NCI-H128 (cell line): ENCODE results near the gene GRIK3.
"Not testable (repeated sequence)": the region's sequence is repeated elsewhere in the genome, so short reads cannot be mapped to it uniquely, and the experiment has no call there.

Experiments used
- DNase-seq: peaks from one replicate; lab custom pipeline; 2025; ENCODE audit not compliant: unreplicated experiment; lab: John Stamatoyannopoulos, UW

GRIK3 gene

DNA sequence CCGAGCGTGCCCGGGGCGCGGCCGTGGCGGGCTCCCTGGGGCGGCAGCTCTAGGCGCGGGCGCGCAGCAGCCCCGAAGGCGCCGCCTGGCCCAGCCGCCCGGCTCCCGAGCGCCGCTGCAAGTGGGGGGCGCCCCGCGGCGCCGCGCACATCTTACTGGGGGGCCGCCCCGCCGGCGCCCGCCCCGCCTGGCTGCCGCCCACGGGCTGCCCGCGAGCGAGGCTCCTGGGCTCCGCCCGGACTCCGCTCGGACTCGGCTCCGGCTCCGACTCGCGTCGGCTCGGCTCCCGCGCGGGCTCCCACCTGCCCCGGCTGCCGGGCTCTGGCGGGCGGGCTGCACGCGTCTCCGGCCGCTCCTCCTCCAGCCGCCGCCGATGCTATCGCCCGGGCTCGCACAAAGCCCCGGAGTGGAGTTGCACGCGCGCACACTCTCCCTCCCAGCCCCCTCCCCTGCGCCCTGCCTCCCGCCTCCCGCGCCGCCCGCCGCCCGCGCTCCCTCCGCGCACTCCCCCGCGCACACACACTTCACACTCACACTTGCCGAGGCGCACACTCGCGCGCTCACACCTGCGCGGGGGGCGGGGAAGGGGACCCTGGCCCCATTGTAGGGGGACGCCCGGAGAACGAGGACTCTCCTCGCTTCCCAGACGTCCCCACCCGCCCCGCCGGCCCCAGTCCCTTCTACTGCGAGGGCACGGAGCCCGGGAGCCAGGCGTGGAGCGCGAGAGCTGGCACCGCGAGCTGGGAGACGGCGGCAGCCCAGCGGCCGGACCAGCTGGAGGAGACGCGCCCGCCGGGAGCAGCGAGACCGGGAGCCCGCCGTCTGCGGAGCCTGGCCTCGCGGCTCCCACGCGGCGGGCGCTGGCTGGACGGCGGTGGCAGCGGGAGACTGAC, at the start of gene GRIK3:
Gene GRIK3 (minus strand): TSS at position 395 of the 893 bp plus-strand sequence. CDS start 407 bp downstream, outside the sequence.
- DNase-seq: no peak

DNA sequence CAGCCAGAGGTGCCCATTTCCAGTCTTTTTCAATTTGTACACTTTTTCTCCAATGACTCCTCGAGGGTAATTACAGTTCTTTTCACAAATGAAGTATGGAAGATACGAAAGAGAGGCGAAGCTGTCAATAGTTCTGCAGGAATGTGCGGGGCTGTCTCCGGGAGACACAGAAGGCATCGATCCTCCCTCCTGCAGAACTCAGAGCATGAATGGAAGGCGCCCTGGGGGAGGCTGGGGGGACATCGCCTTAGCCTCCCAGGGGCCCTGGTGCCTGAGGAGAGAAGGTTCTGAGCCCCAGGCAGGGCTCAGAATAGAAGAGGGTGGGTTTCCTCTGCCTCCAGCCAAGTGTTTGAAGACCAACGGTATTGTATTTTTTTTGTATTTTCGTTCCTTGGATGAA, 49.7 kb upstream of the GRIK3 start:
- DNase-seq: no peak

DNA sequence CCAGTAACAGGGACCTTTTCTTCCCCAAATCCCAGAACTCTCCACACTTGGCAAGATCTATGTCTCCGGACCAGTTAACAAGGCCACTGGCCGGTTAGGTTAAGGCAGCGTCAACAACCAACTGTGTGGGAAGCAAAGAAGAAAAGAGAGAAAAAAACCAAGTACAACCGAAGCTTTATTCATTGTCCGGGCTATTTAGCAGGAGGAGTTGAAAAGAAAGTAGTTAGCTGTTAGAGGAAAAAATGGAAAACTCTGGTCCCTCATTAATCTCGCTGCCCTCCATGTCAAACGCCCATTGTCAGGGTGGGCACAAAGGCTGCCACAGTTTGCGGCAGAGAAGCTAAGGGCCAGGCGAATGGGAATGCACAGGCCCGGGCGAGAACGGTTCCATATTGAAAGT, 49.3 kb upstream of the GRIK3 start:
- DNase-seq: no peak

DNA sequence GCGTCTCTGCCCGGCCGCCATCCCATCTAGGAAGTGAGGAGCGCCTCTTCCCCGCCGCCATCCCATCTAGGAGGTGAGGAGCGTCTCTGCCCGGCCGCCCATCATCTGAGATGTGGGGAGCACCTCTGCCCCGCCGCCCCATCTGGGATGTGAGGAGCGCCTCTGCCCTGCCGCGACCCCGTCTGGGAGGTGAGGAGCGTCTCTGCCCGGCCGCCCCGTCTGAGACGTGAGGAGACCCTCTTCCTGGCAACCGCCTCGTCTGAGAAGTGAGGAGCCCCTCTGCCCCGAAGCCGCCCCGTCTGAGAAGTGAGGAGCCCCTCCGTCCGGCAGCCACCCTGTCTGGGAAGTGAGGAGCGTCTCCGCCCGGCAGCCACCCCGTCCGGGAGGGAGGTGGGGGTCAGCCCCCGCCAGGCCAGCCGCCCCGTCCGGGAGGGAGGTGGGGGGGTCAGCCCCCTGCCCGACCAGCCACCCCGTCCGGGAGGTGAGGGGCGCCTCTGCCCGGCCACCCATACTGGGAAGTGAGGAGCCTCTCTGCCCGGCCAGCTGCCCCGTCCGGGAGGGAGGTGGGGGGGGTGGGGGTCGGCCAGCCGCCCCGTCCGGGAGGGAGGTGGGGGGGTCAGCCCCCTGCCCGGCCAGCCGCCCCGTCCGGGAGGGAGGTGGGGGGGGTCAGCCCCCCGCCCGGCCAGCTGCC, 46.1 kb upstream of the GRIK3 start:
- DNase-seq: not testable (repeated sequence)

DNA sequence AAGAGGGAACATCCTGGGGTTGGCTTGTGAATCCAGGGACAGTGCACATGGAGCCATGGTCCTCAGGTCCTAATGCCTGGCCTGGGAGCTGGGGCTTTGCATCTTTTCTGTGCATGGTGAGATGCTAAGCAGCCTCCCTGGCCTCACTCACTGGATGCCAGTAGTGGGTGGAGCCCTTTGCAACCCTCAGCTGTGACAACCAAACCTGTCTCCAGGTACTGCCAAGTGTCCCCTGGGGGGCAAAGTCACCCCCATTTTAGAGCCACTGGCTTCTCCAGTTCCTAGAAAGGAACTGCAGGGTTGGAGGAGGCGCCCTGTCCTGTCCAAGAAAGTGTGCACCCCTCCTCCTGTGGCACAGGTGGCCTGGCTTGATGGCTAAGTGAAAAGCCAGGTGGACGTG, 44.6 kb upstream of the GRIK3 start:
- no peak for DNase-seq

DNA sequence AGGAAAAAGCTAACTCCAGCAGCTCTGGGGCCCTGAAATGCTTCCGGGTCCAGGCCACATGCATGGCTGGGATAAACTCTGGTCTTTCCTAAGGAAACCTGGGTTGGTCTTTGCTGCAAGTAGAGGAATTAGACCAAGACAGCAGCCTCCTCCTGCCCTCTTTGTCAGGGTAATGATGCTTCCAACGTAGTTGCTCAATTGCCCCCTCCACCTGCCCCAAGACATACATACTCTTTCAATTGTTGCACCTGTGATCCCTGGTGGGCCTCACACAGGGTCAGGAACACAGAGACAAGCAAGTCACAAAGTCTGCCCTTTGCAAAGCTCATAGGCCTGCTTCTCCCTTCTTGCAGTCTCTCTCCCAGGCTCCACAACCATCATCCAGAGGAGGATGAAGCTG, 41.9 kb upstream of the GRIK3 start:
- no peak for DNase-seq

DNA sequence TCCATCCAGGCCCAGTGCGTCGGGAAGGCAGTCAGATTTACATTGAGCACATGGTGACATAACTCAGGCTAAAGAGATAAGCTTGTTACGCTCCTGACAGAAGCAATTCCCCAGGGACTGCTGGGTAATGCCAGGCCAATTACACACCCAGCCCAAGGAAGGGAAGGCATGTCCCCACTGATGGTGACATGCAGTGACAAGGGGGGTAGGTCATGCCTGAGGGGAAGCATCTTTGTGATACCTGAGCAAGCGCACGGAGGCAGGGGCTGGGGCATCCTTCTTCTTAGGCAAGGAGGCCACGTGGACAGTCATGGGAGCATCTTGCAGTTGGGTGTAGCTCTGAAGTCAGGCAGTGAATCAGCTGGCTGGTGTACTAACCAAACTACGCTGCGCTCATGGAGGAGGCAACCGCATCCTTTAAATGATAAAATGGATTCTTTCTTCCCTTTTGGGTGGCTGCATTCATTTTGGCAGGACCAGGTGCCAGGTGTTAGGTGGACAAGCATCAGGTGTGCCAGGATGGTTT, 39.6 kb upstream of the GRIK3 start:
- no peak for DNase-seq

DNA sequence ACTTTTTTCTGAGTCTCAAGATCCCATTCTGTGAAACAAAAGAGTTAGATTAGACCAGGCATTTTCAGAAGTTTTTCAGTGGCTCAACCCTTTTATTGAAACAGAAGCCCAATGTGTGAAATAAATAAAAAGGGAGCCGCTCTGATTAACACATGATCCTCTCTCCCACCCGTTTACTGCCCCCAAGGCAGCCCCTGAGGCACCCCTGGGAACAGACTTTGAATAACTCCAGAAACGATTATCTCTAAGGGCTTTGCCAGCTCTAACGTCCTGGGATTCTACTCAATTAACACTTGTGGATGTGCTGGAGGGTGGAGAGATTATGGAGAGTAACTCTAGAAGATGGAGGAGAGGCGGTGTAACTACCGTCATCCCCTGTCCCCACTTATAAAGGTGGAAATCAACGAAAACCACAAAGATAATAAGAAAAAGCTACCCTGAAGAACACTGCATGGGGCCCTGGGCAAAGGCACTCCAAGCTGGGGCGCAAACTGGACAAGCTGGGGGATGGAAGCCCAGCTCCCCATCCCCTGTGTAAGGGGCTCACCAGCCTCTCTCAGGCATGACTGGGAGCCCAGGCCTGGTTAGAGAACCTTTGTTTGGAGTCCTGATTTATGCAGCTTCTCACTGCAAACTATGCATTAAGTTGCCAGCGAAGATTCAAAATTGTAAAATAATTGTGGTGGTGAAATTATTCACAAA, 39.0 kb upstream of the GRIK3 start:
- DNase-seq: no peak

DNA sequence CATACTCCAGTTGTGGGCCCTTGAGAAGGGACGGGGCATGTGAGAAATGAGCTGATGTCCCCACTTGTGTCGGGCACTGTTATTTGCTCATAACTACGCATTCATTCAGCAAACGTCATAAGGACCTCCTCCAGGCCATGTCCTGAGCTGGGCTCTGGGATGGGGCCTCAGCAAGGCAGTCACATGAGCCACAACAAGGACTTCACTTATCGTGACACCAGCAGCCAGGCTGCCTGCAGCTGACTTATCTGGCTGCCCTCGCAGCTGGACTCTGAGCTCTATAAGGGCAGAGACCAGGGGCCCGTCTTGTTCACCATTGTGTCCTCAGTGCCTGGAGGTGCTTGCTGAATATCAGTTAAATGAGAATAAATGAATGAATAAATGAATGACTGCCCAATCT, 37.5 kb upstream of the GRIK3 start:
- DNase-seq: no peak

DNA sequence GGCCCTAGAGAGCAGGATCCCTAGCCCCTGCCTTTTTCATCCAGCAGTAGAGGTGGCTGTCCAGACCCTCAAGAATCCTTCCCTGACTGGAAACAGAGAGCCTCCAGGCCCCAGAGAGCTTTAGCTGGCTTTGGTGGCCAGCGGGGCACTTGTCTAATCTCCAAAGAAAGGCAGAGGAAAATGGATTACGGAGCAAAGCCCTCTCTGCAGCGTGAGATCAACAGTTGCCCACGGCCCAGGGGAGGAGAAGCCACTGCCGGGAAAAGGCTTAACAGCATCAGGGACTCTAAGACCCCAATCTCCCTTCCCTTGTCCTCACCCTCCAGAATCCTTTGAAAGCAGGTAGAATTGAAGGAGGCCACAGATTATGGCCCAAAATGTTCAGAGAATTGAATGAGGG, 35.8 kb upstream of the GRIK3 start:
- DNase-seq: no peak

DNA sequence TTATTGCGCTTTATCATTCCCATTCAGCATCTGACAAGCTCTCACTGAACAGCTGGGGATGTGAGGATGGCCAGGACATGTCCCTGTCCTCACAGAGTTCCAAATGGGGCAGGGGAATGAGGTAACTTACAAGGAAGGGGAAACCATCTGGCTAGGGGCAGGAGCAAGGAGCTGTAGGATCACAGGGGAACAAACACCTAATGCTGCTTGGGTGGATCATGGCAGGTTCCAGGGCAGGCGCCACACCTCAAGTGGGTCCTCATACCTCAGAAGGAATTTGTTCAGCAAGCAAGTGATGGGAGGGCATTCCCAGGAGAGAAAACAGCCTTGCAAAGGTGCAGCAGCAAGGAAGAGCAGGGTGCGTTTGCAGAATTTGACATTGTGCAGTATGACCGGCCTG, 35.1 kb upstream of the GRIK3 start:
- no peak for DNase-seq

DNA sequence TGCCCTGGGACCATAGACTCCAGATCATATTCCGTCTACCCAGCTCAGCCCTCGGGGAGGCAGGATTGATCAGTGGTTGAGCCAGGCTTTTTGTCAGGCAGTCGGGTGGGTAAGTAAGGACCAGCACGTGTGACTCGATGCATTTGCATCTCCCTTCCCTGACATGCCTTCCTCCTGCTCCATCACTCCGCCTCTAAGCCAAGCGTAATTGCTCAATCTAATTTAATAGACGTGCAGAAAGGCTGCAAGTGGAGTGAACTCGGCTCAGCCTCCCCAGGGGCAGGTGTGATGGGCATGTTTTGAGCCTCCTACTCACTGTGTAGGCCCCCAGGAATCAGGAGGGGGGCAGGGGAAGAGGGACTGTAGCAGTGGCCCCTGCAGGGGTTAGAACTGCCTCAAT, 34.6 kb upstream of the GRIK3 start:
- no peak for DNase-seq

DNA sequence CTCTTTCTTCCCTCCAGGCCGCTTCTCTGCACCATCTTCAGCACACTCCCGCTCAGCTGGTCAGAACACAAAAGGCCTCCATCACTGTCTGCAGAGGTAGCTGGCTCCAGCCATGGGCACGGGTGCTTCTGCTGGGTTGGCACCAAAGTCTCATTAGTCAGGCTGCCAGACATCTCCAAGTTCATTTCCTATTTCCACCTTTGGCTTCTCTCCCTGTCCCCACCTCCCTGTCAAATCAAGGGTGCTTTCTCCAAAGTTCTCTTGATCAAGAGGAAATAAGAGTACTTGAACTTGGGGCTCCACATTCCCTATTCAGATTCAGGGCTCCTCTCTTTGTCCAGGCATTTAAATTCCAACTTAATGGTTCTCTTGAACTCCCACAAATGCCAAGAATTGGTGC, 33.9 kb upstream of the GRIK3 start:
- DNase-seq: no peak

DNA sequence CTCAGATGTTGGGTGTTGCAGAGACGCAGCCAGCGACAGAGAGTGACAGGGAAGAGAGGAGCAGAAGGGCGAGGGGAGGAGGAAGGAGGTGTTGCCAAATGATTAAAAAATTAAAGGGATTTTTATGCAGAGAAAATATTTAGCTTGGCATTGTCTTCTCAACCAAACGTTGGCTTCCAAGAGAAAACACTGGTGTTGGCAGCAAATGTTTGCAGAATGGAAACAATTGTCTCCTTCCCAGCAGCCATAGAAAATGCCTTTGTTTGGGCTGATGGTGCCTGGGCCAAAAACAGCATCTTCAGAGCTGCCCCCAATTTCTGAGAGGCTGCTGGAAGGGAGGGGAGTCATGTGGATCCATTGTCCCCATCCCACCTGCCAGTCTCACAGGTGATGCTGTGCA, 29.7 kb upstream of the GRIK3 start:
- DNase-seq: no peak

DNA sequence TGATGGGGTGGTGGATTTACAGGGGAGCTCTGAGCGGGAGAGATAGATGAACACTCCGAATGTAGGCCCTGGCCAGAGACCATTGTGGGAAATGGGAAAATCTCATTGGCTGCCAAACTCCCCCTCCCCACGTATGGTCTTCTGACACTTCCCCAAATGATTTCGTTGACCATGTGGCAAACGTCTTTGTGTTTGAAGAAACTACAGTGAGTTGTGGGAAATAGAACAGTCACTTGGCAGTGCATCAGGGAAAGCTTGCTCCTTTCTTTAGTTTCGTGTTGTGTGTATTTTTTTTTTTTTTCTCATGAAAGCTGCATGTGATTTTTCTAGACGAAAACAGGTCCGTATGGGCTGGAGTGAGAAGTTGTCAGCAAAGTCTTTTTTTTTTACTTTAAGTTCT, 25.0 kb upstream of the GRIK3 start:
- DNase-seq: no peak

DNA sequence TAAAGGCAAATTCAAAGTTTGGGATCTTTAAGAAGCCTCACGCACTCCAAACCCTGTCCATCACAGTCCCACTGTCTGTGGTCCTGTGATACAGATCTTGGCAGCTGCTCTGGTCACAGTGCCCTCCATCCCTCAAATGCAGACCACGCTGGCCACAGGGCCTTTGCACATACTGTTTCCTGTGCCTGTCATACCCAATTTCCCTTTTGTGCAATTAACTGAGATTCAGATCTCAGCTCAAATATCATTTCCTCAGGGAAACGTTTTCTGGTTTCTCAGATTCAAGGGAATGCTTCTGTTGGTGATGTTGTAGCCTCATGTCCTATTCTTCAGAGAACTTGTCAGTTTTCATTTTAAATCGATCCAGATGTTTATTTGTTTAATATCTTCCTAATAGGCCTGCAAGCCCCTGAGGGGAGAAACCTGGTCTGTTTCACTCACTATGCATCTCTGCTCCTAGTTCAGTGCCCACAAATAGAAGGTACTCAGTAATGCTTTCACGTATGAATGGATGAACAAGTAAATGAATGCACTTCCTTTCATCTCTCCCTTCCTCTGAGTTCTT, 24.2 kb upstream of the GRIK3 start:
- DNase-seq: no peak

DNA sequence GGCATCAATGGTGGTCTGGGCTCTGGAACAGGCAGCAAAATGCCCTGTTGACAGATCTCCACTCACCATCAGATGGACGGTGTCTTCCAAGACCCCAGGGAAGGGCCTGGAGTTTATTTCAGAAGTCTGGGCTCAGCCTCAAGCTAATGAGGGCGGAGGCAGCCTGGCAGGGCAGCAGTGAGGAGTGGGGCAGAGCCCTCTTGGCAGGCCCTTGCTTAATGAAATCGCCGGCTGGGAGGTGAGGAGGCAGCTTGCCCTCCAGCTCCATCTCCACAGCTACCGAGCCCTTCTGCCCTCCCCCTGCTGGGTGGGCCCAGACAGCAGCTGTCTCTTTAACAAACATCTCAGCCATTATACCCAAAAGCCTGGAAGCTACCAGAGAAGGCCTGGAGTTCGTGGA, 22.0 kb upstream of the GRIK3 start:
- no peak for DNase-seq

DNA sequence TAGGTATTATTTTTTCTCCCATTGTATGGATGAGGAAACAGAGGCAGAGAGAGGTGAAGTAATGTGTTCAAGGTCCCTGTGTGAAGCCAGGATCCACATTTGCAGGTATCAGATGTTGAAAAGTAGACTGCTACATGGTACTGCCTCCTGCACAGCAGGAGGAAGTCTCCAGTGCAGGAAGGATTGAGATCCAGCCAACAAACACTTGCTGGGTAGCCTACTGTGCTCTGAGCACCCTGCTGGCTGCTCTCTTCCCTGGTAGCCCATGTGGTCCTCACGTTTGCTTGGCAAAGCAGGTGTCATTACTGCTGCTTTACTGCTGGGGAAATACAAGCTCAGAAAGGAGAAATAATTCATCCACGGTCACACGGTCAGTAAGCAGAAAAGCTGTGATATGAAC, 21.3 kb upstream of the GRIK3 start:
- no peak for DNase-seq

DNA sequence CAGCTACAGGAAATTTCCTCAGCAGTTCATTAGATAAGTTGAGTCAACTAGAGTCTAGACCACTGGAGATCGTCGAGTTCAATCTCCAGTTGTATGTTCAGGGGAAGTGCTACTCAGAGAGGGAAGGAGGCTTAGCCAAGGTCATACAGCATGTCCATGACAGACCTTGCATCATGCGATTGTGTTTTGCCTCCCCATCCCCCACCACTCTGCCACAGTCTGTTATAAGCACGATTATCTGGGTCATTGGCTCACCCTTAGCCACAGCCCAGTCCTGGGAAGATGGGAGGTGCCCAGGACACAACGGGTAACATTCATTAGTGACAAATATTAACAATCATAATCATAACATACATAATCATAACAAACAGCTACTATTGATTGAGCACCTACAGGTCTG, 18.9 kb upstream of the GRIK3 start:
- DNase-seq: no peak

DNA sequence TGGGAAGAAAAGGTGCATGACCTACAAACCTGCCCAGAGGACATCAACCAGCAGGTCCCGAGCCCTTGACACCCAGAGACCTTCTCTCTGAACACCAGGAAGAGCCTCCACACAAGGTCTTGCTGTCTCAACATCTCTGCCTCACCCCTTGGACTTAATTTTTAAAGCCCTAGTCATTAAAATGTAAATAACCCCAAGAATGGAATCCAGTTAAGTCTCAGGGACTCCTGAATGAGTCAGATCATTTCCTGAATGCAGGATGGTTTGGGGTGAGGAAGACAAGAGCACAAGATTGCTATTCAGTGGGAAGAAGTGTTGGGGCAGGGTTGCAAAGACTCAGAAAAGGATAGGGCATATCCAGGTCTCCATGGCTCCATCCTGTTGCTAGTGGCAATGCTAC, 17.8 kb upstream of the GRIK3 start:
- DNase-seq: no peak

DNA sequence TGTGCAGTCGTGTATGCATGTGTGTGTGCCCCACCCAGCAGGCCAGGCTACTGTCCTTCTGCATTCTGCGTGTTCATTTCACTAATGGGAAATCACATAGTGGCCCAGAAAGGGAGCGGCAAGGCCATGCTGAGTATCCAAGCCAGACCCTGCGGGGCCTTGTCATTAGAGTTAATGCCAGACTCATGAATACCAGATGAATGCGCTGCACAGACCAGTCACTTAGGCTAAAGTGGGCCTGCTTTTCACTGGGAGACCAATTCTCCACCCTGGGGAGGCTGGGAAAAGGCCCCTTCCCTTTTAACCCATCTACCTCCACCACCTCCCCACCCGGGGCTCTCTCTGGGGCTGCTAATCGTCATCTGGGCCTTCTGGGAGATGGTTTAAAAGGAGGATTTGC, 17.0 kb upstream of the GRIK3 start:
- DNase-seq: no peak
